HEK293T (cell line): ENCODE measurements around the gene CFAP100.

Experiments
- CTCF ChIA-PET: fragments of 350-600 bp; formaldehyde crosslinking; extraction: SDS; loops from one replicate; lab custom pipeline; 2021; ENCODE audit warnings: antibody characterized with exemption, inconsistent platforms; lab: Yijun Ruan, JAX
- POLR2A ChIA-PET: fragments of 350-600 bp; formaldehyde crosslinking; extraction: SDS; loops from one replicate; lab custom pipeline; 2020; ENCODE audit warnings: antibody characterized with exemption, inconsistent platforms; lab: Yijun Ruan, JAX
- DNase-seq: peaks from one replicate; pipeline ENCODE4 v3.0.0; 2012; ENCODE audit warnings: mixed read lengths; ENCODE audit errors: extremely low spot score
- ARNT ChIP-seq: fragments of 450-650 bp; IDR thresholded peaks from 2 replicates; pipeline ENCODE4 v1.6.1; 2017; ENCODE audit warnings: mild to moderate bottlenecking
- BHLHE40 ChIP-seq: fragments of 450-650 bp; IDR thresholded peaks from 2 replicates; pipeline ENCODE4 v1.6.1; 2016; ENCODE audit warnings: mild to moderate bottlenecking, moderate library complexity, borderline replicate concordance
- CTBP1 ChIP-seq: fragments of 450-650 bp; IDR thresholded peaks from 2 replicates; pipeline ENCODE4 v1.6.1; 2016; ENCODE audit warnings: borderline replicate concordance
- ELF4 ChIP-seq: fragments of 450-650 bp; IDR thresholded peaks from 2 replicates; pipeline ENCODE4 v1.6.1; 2017; ENCODE audit warnings: antibody characterized with exemption
- FOXA1 ChIP-seq: fragments of 450-650 bp; IDR thresholded peaks from 2 replicates; pipeline ENCODE4 v1.6.1; 2016; ENCODE audit warnings: mild to moderate bottlenecking
- FOXK2 ChIP-seq: fragments of 450-650 bp; IDR thresholded peaks from 2 replicates; pipeline ENCODE4 v1.6.1; 2016; ENCODE audit warnings: mild to moderate bottlenecking
- FOXM1 ChIP-seq: fragments of 450-650 bp; IDR thresholded peaks from 2 replicates; pipeline ENCODE4 v1.6.1; 2017; ENCODE audit warnings: mild to moderate bottlenecking, borderline replicate concordance
- HDGF ChIP-seq: fragments of 450-650 bp; IDR thresholded peaks from 2 replicates; pipeline ENCODE4 v1.6.1; 2017; ENCODE audit warnings: antibody characterized with exemption, borderline replicate concordance
- L3MBTL2 ChIP-seq: fragments of 450-650 bp; conservative IDR thresholded peaks from 2 replicates; pipeline ENCODE4 v1.6.1; 2016; ENCODE audit warnings: mild to moderate bottlenecking
- LEF1 ChIP-seq: fragments of 450-650 bp; IDR thresholded peaks from 2 replicates; pipeline ENCODE4 v1.6.1; 2017; ENCODE audit warnings: mild to moderate bottlenecking, borderline replicate concordance
- NFRKB ChIP-seq: fragments of 450-650 bp; IDR thresholded peaks from 2 replicates; pipeline ENCODE4 v1.6.1; 2016; ENCODE audit warnings: mild to moderate bottlenecking, moderate library complexity
- PKNOX1 ChIP-seq: fragments of 450-650 bp; IDR thresholded peaks from 2 replicates; pipeline ENCODE4 v1.6.1; 2016
- SP1 ChIP-seq: fragments of 450-650 bp; IDR thresholded peaks from 2 replicates; pipeline ENCODE4 v1.6.1; 2017
- SUZ12 ChIP-seq: fragments of 450-650 bp; IDR thresholded peaks from 2 replicates; pipeline ENCODE4 v1.6.1; 2016; ENCODE audit warnings: mild to moderate bottlenecking
- TARDBP ChIP-seq: fragments of 450-650 bp; IDR thresholded peaks from 2 replicates; pipeline ENCODE4 v1.6.1; 2016
- ZNF384 ChIP-seq: fragments of 450-650 bp; IDR thresholded peaks from 2 replicates; pipeline ENCODE4 v1.6.1; 2016

CFAP100 gene

GRCh38 chr3:126417515-126417914 lies 22.8 kb downstream of the CFAP100 start:
- ChIA-PET CTCF (no interaction called here), POLR2A (no interaction called here)
- no peak for TF ChIP-seq HDGF
- no peak for TF ChIP-seq LEF1
- TF ChIP-seq BHLHE40 = no peak
- no peak for TF ChIP-seq ARNT
- no peak for TF ChIP-seq SUZ12
- TF ChIP-seq ZNF384 = no peak
- no peak for TF ChIP-seq TARDBP
- TF ChIP-seq FOXM1 = no peak
- TF ChIP-seq ELF4 = no peak
- no peak for TF ChIP-seq PKNOX1
- no peak for TF ChIP-seq SP1
- no peak for TF ChIP-seq CTBP1
- DNase-seq = no peak

GRCh38 chr3:126417981-126418530 lies 23.3 kb downstream of the CFAP100 start:
- ChIA-PET CTCF (no interaction called here), POLR2A (no interaction called here)
- no peak for DNase-seq
- TF ChIP-seq SUZ12 = no peak
- TF ChIP-seq FOXK2 = no peak
- TF ChIP-seq ARNT = no peak
- no peak for TF ChIP-seq ZNF384
- no peak for TF ChIP-seq ELF4

GRCh38 chr3:126418661-126419131 lies 24.0 kb downstream of the CFAP100 start:
- TF ChIP-seq TARDBP (no peak), SUZ12 (no peak), LEF1 (no peak), ZNF384 (no peak), L3MBTL2 (no peak), ELF4 (no peak), FOXA1 (no peak), SP1 (no peak)
- CTCF ChIA-PET = no interaction called here
- POLR2A ChIA-PET = no interaction called here
- no peak for DNase-seq

- CTCF ChIA-PET = no interaction called here
- no peak for TF ChIP-seq ZNF384
- no peak for TF ChIP-seq CTBP1
- no peak for TF ChIP-seq BHLHE40
- TF ChIP-seq ARNT = no peak
- TF ChIP-seq NFRKB = no peak
- TF ChIP-seq L3MBTL2 = no peak
- no peak for TF ChIP-seq TARDBP
- TF ChIP-seq LEF1 = no peak
- TF ChIP-seq FOXA1 = no peak
- no peak for TF ChIP-seq SUZ12
- no peak for TF ChIP-seq FOXM1
- no peak for TF ChIP-seq ELF4
- no peak for TF ChIP-seq SP1
- no peak for TF ChIP-seq PKNOX1
- no peak for TF ChIP-seq FOXK2
- DNase-seq = no peak
- POLR2A ChIA-PET = no interaction called here
Measured at GRCh38 chr3:126419151-126419703, 24.5 kb downstream of the CFAP100 start.

- no peak for DNase-seq
- ChIA-PET CTCF (no interaction called here), POLR2A (no interaction called here)
- TF ChIP-seq PKNOX1 = no peak
- no peak for TF ChIP-seq BHLHE40
- no peak for TF ChIP-seq HDGF
- no peak for TF ChIP-seq ARNT
Measured at GRCh38 chr3:126419886-126420786, 25.4 kb downstream of the CFAP100 start.

GRCh38 chr3:126421573-126422119 lies 26.9 kb downstream of the CFAP100 start:
- ChIA-PET CTCF (no interaction called here), POLR2A (no interaction called here)
- no peak for TF ChIP-seq SUZ12
- TF ChIP-seq FOXA1 = no peak
- TF ChIP-seq BHLHE40 = no peak
- no peak for TF ChIP-seq FOXK2
- TF ChIP-seq SP1 = no peak
- no peak for TF ChIP-seq ZNF384
- TF ChIP-seq PKNOX1 = no peak
- no peak for TF ChIP-seq LEF1
- no peak for TF ChIP-seq TARDBP
- no peak for TF ChIP-seq CTBP1
- no peak for TF ChIP-seq L3MBTL2
- TF ChIP-seq FOXM1 = no peak
- TF ChIP-seq HDGF = no peak
- TF ChIP-seq NFRKB = no peak
- TF ChIP-seq ARNT = no peak
- no peak for TF ChIP-seq ELF4
- DNase-seq = no peak
